Ovary (tissue), 3 donors: ENCODE results near the gene SET.

ENCODE experiments used
- POLR2A ChIP-seq: fragments of 450-650 bp; IDR thresholded peaks from one replicate; pipeline ENCODE4 v1.6.1; 2017; ENCODE audit warnings: antibody characterized with exemption, mild to moderate bottlenecking, moderate library complexity
- TF ChIP-seq, protein P1 (sequence below), 3 donors: fragments of 450-650 bp in 2 of 3; fragments of 200-600 bp in 1 of 3; IDR thresholded peaks; one replicate each; pipeline versions ENCODE4 v1.5.1 to v1.8.0; 2016 to 2022; ENCODE audit warnings: antibody characterized with exemption in 3 of 3, mild to moderate bottlenecking in 1 of 3
- donor health status: DM: no; HTN: no; CAD: no.

DNA sequence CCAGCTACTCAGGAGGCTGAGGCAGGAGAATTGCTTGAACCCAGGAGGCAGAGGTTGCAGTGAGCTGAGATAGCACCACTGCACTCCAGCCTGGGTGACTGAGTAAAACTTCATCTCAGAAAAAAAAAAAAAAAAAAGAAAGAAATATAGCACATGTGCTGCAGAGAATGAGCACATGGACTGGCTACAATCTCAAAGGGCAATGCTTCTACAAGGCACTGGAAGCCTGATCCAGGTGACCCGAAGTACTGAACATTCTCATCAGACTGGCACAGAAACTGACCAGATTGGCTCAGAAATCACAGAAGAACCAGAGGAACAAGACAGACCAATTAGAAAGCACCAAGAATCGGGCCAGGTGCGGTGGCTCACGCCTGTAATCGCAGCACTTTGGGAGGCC, 37.2 kb upstream of the SET start:
- TF ChIP-seq, protein P1, sequence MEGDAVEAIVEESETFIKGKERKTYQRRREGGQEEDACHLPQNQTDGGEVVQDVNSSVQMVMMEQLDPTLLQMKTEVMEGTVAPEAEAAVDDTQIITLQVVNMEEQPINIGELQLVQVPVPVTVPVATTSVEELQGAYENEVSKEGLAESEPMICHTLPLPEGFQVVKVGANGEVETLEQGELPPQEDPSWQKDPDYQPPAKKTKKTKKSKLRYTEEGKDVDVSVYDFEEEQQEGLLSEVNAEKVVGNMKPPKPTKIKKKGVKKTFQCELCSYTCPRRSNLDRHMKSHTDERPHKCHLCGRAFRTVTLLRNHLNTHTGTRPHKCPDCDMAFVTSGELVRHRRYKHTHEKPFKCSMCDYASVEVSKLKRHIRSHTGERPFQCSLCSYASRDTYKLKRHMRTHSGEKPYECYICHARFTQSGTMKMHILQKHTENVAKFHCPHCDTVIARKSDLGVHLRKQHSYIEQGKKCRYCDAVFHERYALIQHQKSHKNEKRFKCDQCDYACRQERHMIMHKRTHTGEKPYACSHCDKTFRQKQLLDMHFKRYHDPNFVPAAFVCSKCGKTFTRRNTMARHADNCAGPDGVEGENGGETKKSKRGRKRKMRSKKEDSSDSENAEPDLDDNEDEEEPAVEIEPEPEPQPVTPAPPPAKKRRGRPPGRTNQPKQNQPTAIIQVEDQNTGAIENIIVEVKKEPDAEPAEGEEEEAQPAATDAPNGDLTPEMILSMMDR (IDR thresholded peaks at IDR 0.05): no peak
- no peak for TF ChIP-seq POLR2A
